ENCODE results near the gene MPC2.

- TF ChIP-seq, protein P1, sequence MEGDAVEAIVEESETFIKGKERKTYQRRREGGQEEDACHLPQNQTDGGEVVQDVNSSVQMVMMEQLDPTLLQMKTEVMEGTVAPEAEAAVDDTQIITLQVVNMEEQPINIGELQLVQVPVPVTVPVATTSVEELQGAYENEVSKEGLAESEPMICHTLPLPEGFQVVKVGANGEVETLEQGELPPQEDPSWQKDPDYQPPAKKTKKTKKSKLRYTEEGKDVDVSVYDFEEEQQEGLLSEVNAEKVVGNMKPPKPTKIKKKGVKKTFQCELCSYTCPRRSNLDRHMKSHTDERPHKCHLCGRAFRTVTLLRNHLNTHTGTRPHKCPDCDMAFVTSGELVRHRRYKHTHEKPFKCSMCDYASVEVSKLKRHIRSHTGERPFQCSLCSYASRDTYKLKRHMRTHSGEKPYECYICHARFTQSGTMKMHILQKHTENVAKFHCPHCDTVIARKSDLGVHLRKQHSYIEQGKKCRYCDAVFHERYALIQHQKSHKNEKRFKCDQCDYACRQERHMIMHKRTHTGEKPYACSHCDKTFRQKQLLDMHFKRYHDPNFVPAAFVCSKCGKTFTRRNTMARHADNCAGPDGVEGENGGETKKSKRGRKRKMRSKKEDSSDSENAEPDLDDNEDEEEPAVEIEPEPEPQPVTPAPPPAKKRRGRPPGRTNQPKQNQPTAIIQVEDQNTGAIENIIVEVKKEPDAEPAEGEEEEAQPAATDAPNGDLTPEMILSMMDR (IDR thresholded peaks at IDR 0.05; ENCODE audit: insufficient read depth, low read length) = no peak
- no peak for TF ChIP-seq POLR2AphosphoS5 (IDR thresholded peaks at IDR 0.05; ENCODE audit: low read depth)
- TF ChIP-seq, protein P2, sequence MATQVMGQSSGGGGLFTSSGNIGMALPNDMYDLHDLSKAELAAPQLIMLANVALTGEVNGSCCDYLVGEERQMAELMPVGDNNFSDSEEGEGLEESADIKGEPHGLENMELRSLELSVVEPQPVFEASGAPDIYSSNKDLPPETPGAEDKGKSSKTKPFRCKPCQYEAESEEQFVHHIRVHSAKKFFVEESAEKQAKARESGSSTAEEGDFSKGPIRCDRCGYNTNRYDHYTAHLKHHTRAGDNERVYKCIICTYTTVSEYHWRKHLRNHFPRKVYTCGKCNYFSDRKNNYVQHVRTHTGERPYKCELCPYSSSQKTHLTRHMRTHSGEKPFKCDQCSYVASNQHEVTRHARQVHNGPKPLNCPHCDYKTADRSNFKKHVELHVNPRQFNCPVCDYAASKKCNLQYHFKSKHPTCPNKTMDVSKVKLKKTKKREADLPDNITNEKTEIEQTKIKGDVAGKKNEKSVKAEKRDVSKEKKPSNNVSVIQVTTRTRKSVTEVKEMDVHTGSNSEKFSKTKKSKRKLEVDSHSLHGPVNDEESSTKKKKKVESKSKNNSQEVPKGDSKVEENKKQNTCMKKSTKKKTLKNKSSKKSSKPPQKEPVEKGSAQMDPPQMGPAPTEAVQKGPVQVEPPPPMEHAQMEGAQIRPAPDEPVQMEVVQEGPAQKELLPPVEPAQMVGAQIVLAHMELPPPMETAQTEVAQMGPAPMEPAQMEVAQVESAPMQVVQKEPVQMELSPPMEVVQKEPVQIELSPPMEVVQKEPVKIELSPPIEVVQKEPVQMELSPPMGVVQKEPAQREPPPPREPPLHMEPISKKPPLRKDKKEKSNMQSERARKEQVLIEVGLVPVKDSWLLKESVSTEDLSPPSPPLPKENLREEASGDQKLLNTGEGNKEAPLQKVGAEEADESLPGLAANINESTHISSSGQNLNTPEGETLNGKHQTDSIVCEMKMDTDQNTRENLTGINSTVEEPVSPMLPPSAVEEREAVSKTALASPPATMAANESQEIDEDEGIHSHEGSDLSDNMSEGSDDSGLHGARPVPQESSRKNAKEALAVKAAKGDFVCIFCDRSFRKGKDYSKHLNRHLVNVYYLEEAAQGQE (IDR thresholded peaks at IDR 0.05; ENCODE audit: insufficient replicate concordance, low read depth) = no peak
- no peak for TF ChIP-seq GABPA (IDR thresholded peaks at IDR 0.05; ENCODE audit: low read depth)
- TF ChIP-seq SPI1 (IDR thresholded peaks at IDR 0.05; ENCODE audit: borderline replicate concordance, low read depth) = no peak
These were observed 6.7 kb upstream of the MPC2 start for GRCh38 chr1:167943541-167943940.
